ENCODE results near the gene MYBPH. TPM values are rescaled to one million over a fixed set of nuclear protein-coding genes. Genes with fewer than 3 reads are reported as not detected.
A peak's percentile ranks its signal among the peaks of the same experiment; 100 is the strongest.

MYBPH gene
- total RNA-seq, 1 experiment from 2014 or later, result not detected

DNA sequence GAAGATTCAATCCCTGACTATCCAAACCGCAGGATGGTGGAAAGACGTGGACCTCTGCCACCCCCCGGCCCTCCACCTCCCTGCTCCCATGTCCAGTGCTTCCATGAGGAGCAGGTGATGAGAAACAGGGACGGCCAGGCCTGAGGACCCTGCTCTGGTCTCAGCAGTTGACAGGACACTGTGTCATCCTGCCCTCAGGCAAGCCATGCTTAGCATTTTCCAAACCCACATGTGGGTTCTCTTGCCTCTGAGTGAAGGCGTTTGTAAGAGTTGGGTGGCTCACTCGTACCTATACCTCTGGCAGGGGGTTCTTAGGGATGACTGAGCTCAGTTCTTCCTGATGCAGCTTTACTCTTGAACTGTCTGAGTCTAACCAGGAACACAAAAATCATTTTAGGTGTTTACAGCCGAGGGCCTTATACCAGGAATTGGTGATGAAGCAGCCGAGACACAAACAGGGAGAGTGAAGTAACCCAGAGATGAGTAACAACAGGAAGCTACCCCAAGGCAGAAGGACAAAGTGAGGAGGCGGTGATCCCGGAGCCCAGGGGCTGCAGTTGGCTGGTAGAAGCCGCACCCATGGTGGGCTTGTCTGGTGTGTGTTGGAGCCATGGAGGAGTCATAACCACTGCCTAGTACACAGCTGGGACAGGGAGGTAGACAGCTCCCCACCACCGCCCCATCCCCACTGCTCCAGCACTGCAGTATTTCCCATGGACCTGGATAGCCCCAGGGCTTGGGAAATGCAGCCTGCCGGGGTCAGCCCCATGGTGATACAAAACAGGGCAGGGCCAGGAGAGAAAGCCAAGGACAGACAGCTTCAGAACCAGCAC lies 21.4 kb downstream of the MYBPH start:
- no peak for DNase-seq
- no peak overlapping the region for H2AFZ ChIP-seq (ENCODE audit: low read length)
- peak overlapping the region; percentile 9 for H3K18ac ChIP-seq (ENCODE audit: insufficient read length, low read depth, low read length)
- H3K36me3 Mint-ChIP-seq (ENCODE audit: insufficient read depth in 1 of 3, low read depth in 3 of 3), result peaks cover 0 to 6% (median 3%) of the 10 kb centered on the region in 3 experiments; a peak in 3 of 7 replicates
- no peak overlapping the region for H3K27ac ChIP-seq (ENCODE audit: insufficient read length, low read depth, low read length)
- no peak overlapping the region for H2BK20ac ChIP-seq (ENCODE audit: low read depth, low read length, poor library complexity, severe bottlenecking)
- peaks cover 59 to 71% of the 10 kb centered on the region in 2 experiments for H3K4me1 Mint-ChIP-seq
- H3K4ac ChIP-seq (ENCODE audit: low read depth, low read length), result no peak overlapping the region
- peaks cover 12% of the 10 kb centered on the region for H3K4me1 ChIP-seq (ENCODE audit: insufficient read depth, low read length)
- no peak overlapping the region for H3K4me3 Mint-ChIP-seq
- H3K27me3 Mint-ChIP-seq (ENCODE audit: low read depth), result peaks cover 2% of the 10 kb centered on the region; the same call in 1 of the 2 replicates
- peak overlapping the region; percentile 30; the same call in 1 of the 2 replicates for H3K14ac ChIP-seq (ENCODE audit: insufficient read depth, low read length)
- H2BK120ac ChIP-seq (ENCODE audit: low read depth, low read length, poor library complexity, severe bottlenecking), result no peak overlapping the region
- WGBS (ENCODE audit: extremely low coverage, insufficient read length, low lambda C conversion rate), result no CpG with 5 or more reads among the region's 13 CpGs
- H4K8ac ChIP-seq (replicated peaks; ENCODE audit: insufficient read length, low read depth, low read length), result no peak overlapping the region
- no peak overlapping the region for H4K5ac ChIP-seq (ENCODE audit: insufficient read length, low read depth, low read length)
- no peak overlapping the region for H3K4me2 ChIP-seq (ENCODE audit: insufficient read depth, insufficient read length, low read length)
- H3K9me3 Mint-ChIP-seq, result peaks cover 0 to 6% of the 10 kb centered on the region in 2 experiments; a peak in 3 of 5 replicates
- H2BK5ac ChIP-seq (ENCODE audit: insufficient read length, low read length), result no peak overlapping the region
- H3K56ac ChIP-seq (ENCODE audit: insufficient read length, low read depth, low read length), result no peak overlapping the region
- H4K91ac ChIP-seq (ENCODE audit: insufficient read length, low read depth, low read length), result no peak overlapping the region
- no peaks in the 10 kb centered on the region for H3K23me2 ChIP-seq (ENCODE audit: insufficient read length, low read depth, low read length, poor library complexity, severe bottlenecking)
- no peak overlapping the region for H3T11ph ChIP-seq (ENCODE audit: low read length)
- no peak overlapping the region for H3K9ac ChIP-seq (ENCODE audit: extremely low read depth, insufficient read length, low read length)
- H3K27ac Mint-ChIP-seq, result no peak overlapping the region
- no peaks in the 10 kb centered on the region for H4K20me1 ChIP-seq (ENCODE audit: control insufficient read depth, insufficient read depth, insufficient read length)
- H3K79me1 ChIP-seq (ENCODE audit: insufficient read depth, low read depth, low read length, poor library complexity, severe bottlenecking), result no peaks in the 10 kb centered on the region
- no peaks in the 10 kb centered on the region for H3K9me3 ChIP-seq (ENCODE audit: control insufficient read depth, low read depth, low read length)
- TF ChIP-seq, protein P1, sequence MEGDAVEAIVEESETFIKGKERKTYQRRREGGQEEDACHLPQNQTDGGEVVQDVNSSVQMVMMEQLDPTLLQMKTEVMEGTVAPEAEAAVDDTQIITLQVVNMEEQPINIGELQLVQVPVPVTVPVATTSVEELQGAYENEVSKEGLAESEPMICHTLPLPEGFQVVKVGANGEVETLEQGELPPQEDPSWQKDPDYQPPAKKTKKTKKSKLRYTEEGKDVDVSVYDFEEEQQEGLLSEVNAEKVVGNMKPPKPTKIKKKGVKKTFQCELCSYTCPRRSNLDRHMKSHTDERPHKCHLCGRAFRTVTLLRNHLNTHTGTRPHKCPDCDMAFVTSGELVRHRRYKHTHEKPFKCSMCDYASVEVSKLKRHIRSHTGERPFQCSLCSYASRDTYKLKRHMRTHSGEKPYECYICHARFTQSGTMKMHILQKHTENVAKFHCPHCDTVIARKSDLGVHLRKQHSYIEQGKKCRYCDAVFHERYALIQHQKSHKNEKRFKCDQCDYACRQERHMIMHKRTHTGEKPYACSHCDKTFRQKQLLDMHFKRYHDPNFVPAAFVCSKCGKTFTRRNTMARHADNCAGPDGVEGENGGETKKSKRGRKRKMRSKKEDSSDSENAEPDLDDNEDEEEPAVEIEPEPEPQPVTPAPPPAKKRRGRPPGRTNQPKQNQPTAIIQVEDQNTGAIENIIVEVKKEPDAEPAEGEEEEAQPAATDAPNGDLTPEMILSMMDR (conservative IDR thresholded peaks at IDR 0.05), result no peak
- H2BK12ac ChIP-seq (ENCODE audit: insufficient read length, low read depth, low read length), result no peak overlapping the region
- no peak overlapping the region for H3K23ac ChIP-seq (ENCODE audit: insufficient read length, low read depth, low read length)
- no peaks in the 10 kb centered on the region for H3K79me2 ChIP-seq (ENCODE audit: insufficient read depth, low read length)
- H2BK15ac ChIP-seq (ENCODE audit: low read depth, low read length), result no peak overlapping the region
- H3K27me3 ChIP-seq (ENCODE audit: insufficient read depth, low read length), result no peaks in the 10 kb centered on the region
- H2AK5ac ChIP-seq (ENCODE audit: insufficient read length, low read length), result no peak overlapping the region

All from H9 (cell line).